PC-3 (cell line): Measurements from ENCODE around the gene RARA.

Source experiments
- EZH2 ChIP-seq: fragments of 300-600 bp; sonication (generic); IDR thresholded peaks from one replicate; pipeline ENCODE4 v1.6.1; 2017; ENCODE audit warnings: antibody characterized with exemption, mild to moderate bottlenecking, low read length; ENCODE audit not compliant: unreplicated experiment
- TF ChIP-seq, protein P1 (sequence below): fragments of 300-600 bp; sonication (generic); conservative IDR thresholded peaks from 2 replicates; pipeline ENCODE4 v1.5.1; 2017; ENCODE audit warnings: antibody characterized with exemption, low read depth, mild to moderate bottlenecking, low read length

DNA sequence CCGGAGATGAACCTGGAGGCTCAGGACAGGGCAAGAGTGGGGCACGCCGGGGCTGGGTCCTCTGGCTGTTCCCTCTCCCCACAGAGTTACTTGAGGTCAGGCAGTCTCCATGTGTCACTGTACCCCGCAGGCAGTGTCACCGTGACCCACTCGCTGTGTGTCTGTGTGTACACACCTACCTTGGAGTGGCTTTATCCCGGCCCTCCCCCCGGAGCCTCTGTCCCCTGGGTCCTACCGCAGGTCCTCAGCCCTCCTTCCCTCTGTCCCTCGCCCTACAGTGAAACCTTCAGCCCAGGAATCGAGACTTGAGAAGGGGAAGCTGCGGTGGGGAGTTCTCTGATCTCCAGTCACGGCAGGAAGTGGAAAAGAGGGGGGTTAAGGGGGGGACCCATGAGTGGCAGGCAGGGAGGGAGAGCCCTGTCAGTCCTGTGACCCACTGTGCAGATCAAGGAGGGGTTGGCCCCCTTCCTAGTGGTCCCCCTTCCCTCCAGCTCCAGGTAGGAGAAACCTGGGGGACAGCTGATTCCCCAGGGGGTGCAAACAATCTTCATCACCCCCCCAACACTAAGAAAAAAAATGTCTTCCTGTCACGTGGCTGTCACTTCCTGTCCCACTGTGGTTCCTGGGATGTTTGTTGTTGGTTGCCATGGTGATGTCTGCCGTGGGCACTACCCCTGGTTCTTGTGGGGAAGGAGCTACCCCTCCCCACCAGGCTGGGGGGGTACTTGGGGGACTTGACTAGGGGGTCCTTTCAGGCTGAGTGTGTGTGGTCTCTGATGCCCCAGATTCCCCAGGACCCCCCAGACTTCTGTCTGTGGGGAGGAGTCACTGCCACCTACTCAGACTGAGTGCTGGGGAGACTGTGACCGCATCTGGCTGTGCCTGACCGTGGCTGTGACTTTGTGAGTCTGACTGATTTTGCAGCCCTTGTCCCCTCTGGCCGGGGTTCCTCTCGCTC is 13.7 kb downstream of the RARA start:
- TF ChIP-seq, protein P1, sequence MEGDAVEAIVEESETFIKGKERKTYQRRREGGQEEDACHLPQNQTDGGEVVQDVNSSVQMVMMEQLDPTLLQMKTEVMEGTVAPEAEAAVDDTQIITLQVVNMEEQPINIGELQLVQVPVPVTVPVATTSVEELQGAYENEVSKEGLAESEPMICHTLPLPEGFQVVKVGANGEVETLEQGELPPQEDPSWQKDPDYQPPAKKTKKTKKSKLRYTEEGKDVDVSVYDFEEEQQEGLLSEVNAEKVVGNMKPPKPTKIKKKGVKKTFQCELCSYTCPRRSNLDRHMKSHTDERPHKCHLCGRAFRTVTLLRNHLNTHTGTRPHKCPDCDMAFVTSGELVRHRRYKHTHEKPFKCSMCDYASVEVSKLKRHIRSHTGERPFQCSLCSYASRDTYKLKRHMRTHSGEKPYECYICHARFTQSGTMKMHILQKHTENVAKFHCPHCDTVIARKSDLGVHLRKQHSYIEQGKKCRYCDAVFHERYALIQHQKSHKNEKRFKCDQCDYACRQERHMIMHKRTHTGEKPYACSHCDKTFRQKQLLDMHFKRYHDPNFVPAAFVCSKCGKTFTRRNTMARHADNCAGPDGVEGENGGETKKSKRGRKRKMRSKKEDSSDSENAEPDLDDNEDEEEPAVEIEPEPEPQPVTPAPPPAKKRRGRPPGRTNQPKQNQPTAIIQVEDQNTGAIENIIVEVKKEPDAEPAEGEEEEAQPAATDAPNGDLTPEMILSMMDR, result no peak
- no peak for TF ChIP-seq EZH2
